GM10248 (cell line): ENCODE results near the gene BCORL1.

Experiments used
- CTCF ChIA-PET: fragments of 300-600 bp; sonication (Branson Sonifier 250); formaldehyde crosslinking; extraction: SDS; loops from one replicate; lab custom pipeline; 2021; ENCODE audit warnings: antibody characterized with exemption; lab: Yijun Ruan, JAX
- POLR2A ChIA-PET: fragments of 350-650 bp; sonication (Branson Sonifier 250); formaldehyde crosslinking; extraction: SDS; loops from one replicate; lab custom pipeline; 2020; ENCODE audit warnings: antibody characterized with exemption; lab: Yijun Ruan, JAX
- DNase-seq: peaks from one replicate; pipeline ENCODE4 v3.0.0; 2012; ENCODE audit errors: extremely low spot score
- TF ChIP-seq, protein P1 (sequence below): IDR thresholded peaks from 2 replicates; pipeline ENCODE4 v1.5.1; 2012; ENCODE audit warnings: mild to moderate bottlenecking, low read depth; ENCODE audit errors: extremely low read depth, missing control alignments, control extremely low read depth

BCORL1 gene

GRCh38 chrX:129938081-129938480 is 44.4 kb upstream of the BCORL1 start:
- TF ChIP-seq, protein P1, sequence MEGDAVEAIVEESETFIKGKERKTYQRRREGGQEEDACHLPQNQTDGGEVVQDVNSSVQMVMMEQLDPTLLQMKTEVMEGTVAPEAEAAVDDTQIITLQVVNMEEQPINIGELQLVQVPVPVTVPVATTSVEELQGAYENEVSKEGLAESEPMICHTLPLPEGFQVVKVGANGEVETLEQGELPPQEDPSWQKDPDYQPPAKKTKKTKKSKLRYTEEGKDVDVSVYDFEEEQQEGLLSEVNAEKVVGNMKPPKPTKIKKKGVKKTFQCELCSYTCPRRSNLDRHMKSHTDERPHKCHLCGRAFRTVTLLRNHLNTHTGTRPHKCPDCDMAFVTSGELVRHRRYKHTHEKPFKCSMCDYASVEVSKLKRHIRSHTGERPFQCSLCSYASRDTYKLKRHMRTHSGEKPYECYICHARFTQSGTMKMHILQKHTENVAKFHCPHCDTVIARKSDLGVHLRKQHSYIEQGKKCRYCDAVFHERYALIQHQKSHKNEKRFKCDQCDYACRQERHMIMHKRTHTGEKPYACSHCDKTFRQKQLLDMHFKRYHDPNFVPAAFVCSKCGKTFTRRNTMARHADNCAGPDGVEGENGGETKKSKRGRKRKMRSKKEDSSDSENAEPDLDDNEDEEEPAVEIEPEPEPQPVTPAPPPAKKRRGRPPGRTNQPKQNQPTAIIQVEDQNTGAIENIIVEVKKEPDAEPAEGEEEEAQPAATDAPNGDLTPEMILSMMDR: no peak
- ChIA-PET POLR2A (no interaction called here), CTCF (interaction anchor here (1.7 kb wide), 1 partner anchor 38 kb away, joined by 3 read pairs; no protein-coding TSS in a partner anchor)
- no peak for DNase-seq

- no peak for DNase-seq
- POLR2A ChIA-PET: no interaction called here
These were observed 42.4 kb upstream of the BCORL1 start for GRCh38 chrX:129939986-129940385.

DNA sequence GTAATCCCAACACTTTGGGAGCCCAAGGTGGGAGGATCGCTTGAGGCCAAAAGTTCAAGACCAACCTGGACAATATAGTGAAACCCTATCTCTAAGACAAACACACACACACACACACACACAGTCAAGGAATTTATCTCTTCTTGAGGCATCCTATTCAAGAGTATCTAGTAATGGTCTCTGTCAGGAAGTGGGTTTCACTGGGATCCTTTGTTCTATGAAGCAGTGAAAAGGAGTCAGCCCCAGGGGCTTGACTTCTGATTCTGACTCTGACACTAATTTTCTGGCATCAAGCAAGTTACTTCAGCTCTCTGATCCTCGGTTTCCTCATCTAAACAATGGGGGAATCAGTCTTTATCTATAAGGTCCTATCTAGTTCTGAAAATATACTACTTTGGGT is 41.7 kb upstream of the BCORL1 start:
- ChIA-PET POLR2A (no interaction called here), CTCF (interaction anchor here (1.0 to 1.1 kb wide), 2 partner anchors 15 to 85 kb away, joined by 3 read pairs; no protein-coding TSS in a partner anchor)
- TF ChIP-seq, protein P1: no peak
- no peak for DNase-seq

More at GRCh38 chrX:129939986-129940385, 42.4 kb upstream of the BCORL1 start:
- TF ChIP-seq, protein P1: no peak
- CTCF ChIA-PET: interaction anchor here (0.7 to 1.7 kb wide), 3 partner anchors 11 to 36 kb away, joined by 3 to 6 read pairs (median 3); no protein-coding TSS in a partner anchor

DNA sequence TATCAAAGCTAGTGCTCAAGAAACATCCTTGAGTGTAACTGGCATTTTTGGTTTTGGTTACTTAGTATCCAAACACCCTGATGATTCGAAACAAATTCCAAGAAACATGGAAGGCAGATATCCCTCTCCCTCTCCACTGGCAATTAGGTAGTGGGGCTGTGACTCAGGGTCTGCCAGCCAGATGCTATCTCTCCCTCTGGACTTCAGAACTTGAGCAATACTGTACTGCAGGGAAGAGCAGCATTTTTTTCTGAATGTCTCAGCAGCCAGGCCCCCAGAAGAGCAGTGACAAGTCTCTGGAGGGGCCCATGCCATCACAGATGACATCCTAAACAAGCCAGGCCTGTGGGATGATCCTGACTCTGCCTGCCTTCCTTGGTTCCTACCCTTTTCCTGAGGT is 37.3 kb upstream of the BCORL1 start:
- TF ChIP-seq, protein P1: no peak
- ChIA-PET CTCF (interaction anchor here (1.1 kb wide), 1 partner anchor 20 kb away, joined by 4 read pairs; no protein-coding TSS in a partner anchor), POLR2A (no interaction called here)
- DNase-seq: no peak

- POLR2A ChIA-PET: no interaction called here
- TF ChIP-seq, protein P1: no peak
- CTCF ChIA-PET: interaction anchor here (1.1 to 1.2 kb wide), 2 partner anchors 75 to 108 kb away, joined by 3 to 4 read pairs; no protein-coding TSS in a partner anchor
- no peak for DNase-seq
These were observed 29.1 kb upstream of the BCORL1 start for GRCh38 chrX:129953334-129953648.

- ChIA-PET CTCF (interaction anchor here (1.1 to 1.2 kb wide), 2 partner anchors 75 to 107 kb away, joined by 3 to 4 read pairs; no protein-coding TSS in a partner anchor), POLR2A (no interaction called here)
- TF ChIP-seq, protein P1: no peak
- no peak for DNase-seq
These were observed 28.6 kb upstream of the BCORL1 start for GRCh38 chrX:129953881-129954280.
